22Rv1 (cell line): Measurements from ENCODE around the gene ETS1.

ENCODE experiments used
- H3K27ac ChIP-seq: fragments of 450-650 bp; 2 replicates; pipeline ENCODE4 v1.5.1; 2017
- CTCF ChIP-seq: fragments of 450-650 bp; IDR thresholded peaks from 2 replicates; pipeline ENCODE4 v1.5.1; 2017; ENCODE audit warnings: mild to moderate bottlenecking
- ZFX ChIP-seq: fragments of 450-650 bp; IDR thresholded peaks from 2 replicates; pipeline ENCODE4 v1.6.1; 2017; ENCODE audit warnings: antibody characterized with exemption, borderline replicate concordance

ETS1 gene

GRCh38 chr11:128467041-128467440, 120.3 kb downstream of the ETS1 start:
- no peak for TF ChIP-seq ZFX
- TF ChIP-seq CTCF, result no peak
- H3K27ac ChIP-seq, result no peak overlapping the region

GRCh38 chr11:128465946-128466705, 121.2 kb downstream of the ETS1 start:
- H3K27ac ChIP-seq, result no peak overlapping the region
- TF ChIP-seq ZFX (no peak), CTCF (no peak)

GRCh38 chr11:128465531-128465930, 121.8 kb downstream of the ETS1 start:
- TF ChIP-seq CTCF (no peak), ZFX (no peak)
- H3K27ac ChIP-seq, result no peak overlapping the region

GRCh38 chr11:128464878-128465450, 122.4 kb downstream of the ETS1 start:
- H3K27ac ChIP-seq, result no peak overlapping the region

GRCh38 chr11:128463979-128464378, 123.4 kb downstream of the ETS1 start:
- H3K27ac ChIP-seq, result no peak overlapping the region
- TF ChIP-seq CTCF, result no peak
- TF ChIP-seq ZFX, result no peak

More at GRCh38 chr11:128464878-128465450, 122.4 kb downstream of the ETS1 start:
- TF ChIP-seq CTCF (no peak), ZFX (no peak)

GRCh38 chr11:128463371-128463829, 124.0 kb downstream of the ETS1 start:
- TF ChIP-seq ZFX (no peak), CTCF (no peak)
- H3K27ac ChIP-seq, result no peak overlapping the region

- TF ChIP-seq CTCF (no peak), ZFX (no peak)
- H3K27ac ChIP-seq, result no peak overlapping the region
Measured at GRCh38 chr11:128462922-128463321, 124.4 kb downstream of the ETS1 start.
